Effector memory CD8-positive, alpha-beta T cell (primary cell): ENCODE results near the gene PPIE.
"Not testable (repeated sequence)": the region's sequence is repeated elsewhere in the genome, so short reads cannot be mapped to it uniquely, and the experiment has no call there.

Source experiments
- ATAC-seq: fragments of 150-1000 bp; cut with Tn5 transposase; replicated peaks from 2 replicates; pipeline ENCODE4 v1.10.0; 2021; ENCODE audit warnings: mild to moderate bottlenecking, moderate library complexity
- DNase-seq, 3 experiments: peaks; one replicate each; pipeline ENCODE4 v3.0.0; 2021
- H3K27ac Mint-ChIP-seq, 2 donors: one replicate each; pipeline ENCODE4 v1.8.0; 2022; ENCODE audit warnings: mild to moderate bottlenecking in 2 of 2, mixed read lengths in 2 of 2, moderate library complexity in 2 of 2
- H3K27me3 Mint-ChIP-seq, 2 donors: one replicate each; pipeline ENCODE4 v1.8.0; 2022; ENCODE audit warnings: mixed read lengths in 2 of 2
- H3K36me3 Mint-ChIP-seq: one replicate; pipeline ENCODE4 v1.8.0; 2022; ENCODE audit warnings: mild to moderate bottlenecking, moderate library complexity, mixed read lengths; ENCODE audit not compliant: insufficient read depth
- H3K4me1 Mint-ChIP-seq, 2 donors: one replicate each; pipeline ENCODE4 v1.8.0; 2022; ENCODE audit warnings: low read depth in 2 of 2, mixed read lengths in 2 of 2
- H3K4me3 Mint-ChIP-seq, 2 donors: one replicate each; pipeline ENCODE4 v1.8.0; 2022; ENCODE audit warnings: mild to moderate bottlenecking in 2 of 2, mixed read lengths in 2 of 2, moderate library complexity in 2 of 2
- H3K9me3 Mint-ChIP-seq, 2 donors: one replicate each; pipeline ENCODE4 v1.8.0; 2022; ENCODE audit warnings: mixed read lengths in 2 of 2

The PPIE gene

DNA sequence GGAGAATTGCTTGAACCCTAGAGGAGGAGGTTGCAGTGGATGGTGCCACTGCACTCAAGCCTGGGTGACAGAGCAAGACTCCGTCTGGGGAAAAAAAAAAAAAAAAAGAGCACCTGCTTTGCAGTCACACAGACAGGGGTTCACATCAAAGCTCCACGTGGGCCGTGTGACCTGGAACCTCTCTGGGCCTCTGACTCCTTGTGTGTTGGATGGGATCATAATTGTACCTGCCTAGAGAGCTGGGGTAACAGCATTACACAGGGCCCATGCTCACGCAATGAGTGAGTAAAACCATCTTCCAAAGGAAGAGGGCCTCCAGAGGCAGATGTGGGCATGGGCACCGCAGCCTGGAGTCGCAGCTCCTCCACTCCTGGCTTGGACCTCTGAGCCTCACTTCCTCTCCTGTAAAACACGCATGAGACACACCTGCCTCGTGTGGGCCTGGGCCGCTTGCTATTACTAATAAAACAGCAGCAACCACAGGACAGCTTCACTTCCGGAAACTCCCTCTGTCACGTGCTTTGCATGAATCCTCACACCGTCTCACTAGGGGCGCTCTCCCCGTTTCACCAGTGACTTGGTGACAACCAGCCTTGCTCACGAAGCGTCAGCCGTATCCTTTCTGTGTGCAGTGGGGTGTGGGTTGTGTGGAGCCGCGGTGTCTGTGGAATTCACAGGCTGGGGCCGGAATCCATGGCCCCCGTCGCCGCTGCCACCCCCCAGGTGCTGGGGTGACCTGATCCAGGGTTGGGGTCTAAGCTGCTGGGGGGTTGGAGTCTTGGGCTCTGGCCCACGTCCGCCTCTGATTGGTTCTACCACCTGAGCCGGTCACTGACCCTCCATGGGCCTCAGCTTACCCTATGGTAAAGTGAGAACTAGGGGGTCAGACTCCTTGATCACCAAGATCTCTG, 60.4 kb downstream of the PPIE start:
- peak overlapping the region; percentile 88 to 92 for H3K27ac Mint-ChIP-seq
- DNase-seq: peak; percentile 72 to 92 (median 78)
- peaks cover 10 to 11% of the 10 kb centered on the region in 2 donors for H3K4me1 Mint-ChIP-seq

GRCh38 chr1:39799770-39800470, 61.2 kb downstream of the PPIE start:
- H3K4me1 Mint-ChIP-seq: peaks cover 10 to 11% of the 10 kb centered on the region in 2 donors
- peak; percentile 63 for ATAC-seq
- H3K27me3 Mint-ChIP-seq: no peaks in the 10 kb centered on the region
- DNase-seq: peak; percentile 44 to 76 (median 47)
- H3K27ac Mint-ChIP-seq: peak overlapping the region; percentile 88 to 92
- no peaks in the 10 kb centered on the region for H3K9me3 Mint-ChIP-seq
- peak overlapping the region; percentile 78 to 79 for H3K4me3 Mint-ChIP-seq
- H3K36me3 Mint-ChIP-seq: no peaks in the 10 kb centered on the region

More for the DNA sequence above, 60.4 kb downstream of the PPIE start:
- not testable (repeated sequence) for H3K9me3 Mint-ChIP-seq, H3K36me3 Mint-ChIP-seq, H3K27me3 Mint-ChIP-seq
- peak; percentile 96 for ATAC-seq
- peak overlapping the region; percentile 78 to 79 for H3K4me3 Mint-ChIP-seq

GRCh38 chr1:39800471-39800835, 61.8 kb downstream of the PPIE start:
- Mint-ChIP-seq H3K4me1 (peaks cover 10 to 11% of the 10 kb centered on the region in 2 donors), H3K27me3 (no peaks in the 10 kb centered on the region), H3K36me3 (no peaks in the 10 kb centered on the region), H3K9me3 (no peaks in the 10 kb centered on the region), H3K4me3 (peak overlapping the region in 1 of 2 donors; percentile 25), H3K27ac (peak overlapping the region in 1 of 2 donors; percentile 92)
- DNase-seq: no peak
- ATAC-seq: no peak

DNA sequence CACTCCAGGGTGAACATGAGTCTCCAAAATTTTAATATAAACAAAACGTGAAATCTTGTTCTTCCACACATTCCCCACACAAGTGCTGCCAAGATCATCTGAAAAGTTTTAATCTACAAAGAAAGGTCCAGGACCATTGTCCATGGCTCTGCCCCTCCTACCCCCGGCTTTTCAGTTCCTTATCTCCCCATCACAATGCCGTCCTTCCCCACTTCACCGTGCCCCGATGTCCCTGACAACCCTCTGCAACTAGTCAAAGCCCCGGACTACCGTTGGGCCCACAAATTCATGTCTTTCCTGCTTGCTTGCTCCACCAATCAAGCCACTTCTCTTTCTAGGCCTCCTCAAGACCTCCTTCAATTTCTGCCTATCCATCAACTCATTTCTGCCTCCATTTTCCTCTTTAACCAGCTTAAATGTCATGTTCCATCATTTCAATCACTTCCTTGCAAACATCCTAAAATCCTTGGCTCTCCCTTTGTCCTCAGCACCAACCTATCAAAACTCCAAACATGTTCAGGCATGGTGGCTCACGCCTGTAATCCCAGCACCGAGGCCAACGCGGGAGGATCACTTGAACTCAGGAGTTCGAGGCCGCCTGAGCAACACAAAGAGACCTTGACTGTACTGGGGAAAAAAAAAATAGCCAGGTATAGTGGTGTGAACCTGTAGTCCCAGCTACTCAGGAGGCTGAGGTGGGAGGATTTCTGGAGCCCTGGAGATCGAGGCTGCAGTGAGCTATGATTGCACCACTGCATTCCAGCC, 64.0 kb downstream of the PPIE start:
- Mint-ChIP-seq H3K4me3 (no peak overlapping the region), H3K4me1 (peaks cover 10 to 11% of the 10 kb centered on the region in 2 donors), H3K27ac (no peak overlapping the region), H3K36me3 (no peaks in the 10 kb centered on the region), H3K27me3 (no peaks in the 10 kb centered on the region), H3K9me3 (no peaks in the 10 kb centered on the region)
- ATAC-seq (no peak), DNase-seq (no peak)

GRCh38 chr1:39805385-39805784, 66.7 kb downstream of the PPIE start:
- no peak for ATAC-seq
- H3K9me3 Mint-ChIP-seq: no peaks in the 10 kb centered on the region
- H3K4me3 Mint-ChIP-seq: no peak overlapping the region
- no peak overlapping the region for H3K27ac Mint-ChIP-seq
- H3K27me3 Mint-ChIP-seq: no peaks in the 10 kb centered on the region
- DNase-seq: no peak
- no peaks in the 10 kb centered on the region for H3K36me3 Mint-ChIP-seq
- no peaks in the 10 kb centered on the region for H3K4me1 Mint-ChIP-seq

DNA sequence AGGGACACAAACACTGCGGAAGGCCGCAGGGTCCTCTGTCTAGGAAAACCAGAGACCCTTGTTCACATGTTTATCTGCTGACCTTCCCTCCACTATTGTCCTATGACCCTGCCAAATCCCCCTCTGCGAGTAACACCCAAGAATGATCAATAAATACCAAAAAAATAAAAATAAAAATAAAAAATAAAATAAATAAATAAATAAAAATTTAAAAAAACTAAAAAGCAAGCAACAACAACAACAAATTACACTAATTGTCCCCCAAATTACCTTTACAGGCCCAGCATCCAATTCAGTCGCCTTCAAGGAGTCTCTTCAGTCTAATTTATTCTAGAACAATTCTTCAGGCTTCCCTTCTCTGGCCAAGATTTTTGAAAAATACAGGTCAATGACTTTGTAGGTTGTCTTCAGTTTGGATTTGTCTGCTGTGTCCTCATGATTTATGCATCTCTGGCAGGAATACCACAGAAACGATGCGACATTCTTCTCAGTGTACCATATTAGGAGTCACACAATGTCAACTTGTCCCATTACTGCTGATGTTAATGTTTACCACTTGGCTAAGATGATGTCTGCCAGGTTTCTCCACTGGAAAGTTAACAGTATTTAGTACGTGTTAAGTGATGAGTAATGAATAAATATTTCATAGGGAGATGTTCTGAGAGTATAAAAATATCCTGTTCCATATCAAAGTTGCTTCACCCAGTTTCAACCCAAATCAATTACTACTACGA, 70.3 kb downstream of the PPIE start:
- no peaks in the 10 kb centered on the region for H3K4me1 Mint-ChIP-seq
- H3K27me3 Mint-ChIP-seq: peaks cover 0 to 8% of the 10 kb centered on the region in 2 donors
- no peak overlapping the region for H3K27ac Mint-ChIP-seq
- no peaks in the 10 kb centered on the region for H3K9me3 Mint-ChIP-seq
- no peaks in the 10 kb centered on the region for H3K36me3 Mint-ChIP-seq
- no peak overlapping the region for H3K4me3 Mint-ChIP-seq
- ATAC-seq (no peak), DNase-seq (no peak)

GRCh38 chr1:39812913-39813312, 74.2 kb downstream of the PPIE start:
- H3K36me3 Mint-ChIP-seq: no peaks in the 10 kb centered on the region
- peaks cover 19 to 45% of the 10 kb centered on the region in 2 donors for H3K27me3 Mint-ChIP-seq
- H3K4me3 Mint-ChIP-seq: no peak overlapping the region
- no peak for ATAC-seq
- H3K27ac Mint-ChIP-seq: no peak overlapping the region
- DNase-seq: no peak
- H3K9me3 Mint-ChIP-seq: no peaks in the 10 kb centered on the region
- H3K4me1 Mint-ChIP-seq: peaks cover 12% of the 10 kb centered on the region in 2 donors
